DLD1 (cell line): Measurements from ENCODE around the gene RILPL1.
"Not testable (repeated sequence)": the region's sequence is repeated elsewhere in the genome, so short reads cannot be mapped to it uniquely, and the experiment has no call there.

ENCODE experiments used
- in situ Hi-C: cut with HindIII; loops from 2 replicates; pipeline ENCODE4 v1.10.0; 2017; ENCODE audit warnings: low sequenced_read_pairs

Gene RILPL1

GRCh38 chr12:123435636-123436016 is 97.9 kb downstream of the RILPL1 start:
- in situ Hi-C loops = no loop called here

DNA sequence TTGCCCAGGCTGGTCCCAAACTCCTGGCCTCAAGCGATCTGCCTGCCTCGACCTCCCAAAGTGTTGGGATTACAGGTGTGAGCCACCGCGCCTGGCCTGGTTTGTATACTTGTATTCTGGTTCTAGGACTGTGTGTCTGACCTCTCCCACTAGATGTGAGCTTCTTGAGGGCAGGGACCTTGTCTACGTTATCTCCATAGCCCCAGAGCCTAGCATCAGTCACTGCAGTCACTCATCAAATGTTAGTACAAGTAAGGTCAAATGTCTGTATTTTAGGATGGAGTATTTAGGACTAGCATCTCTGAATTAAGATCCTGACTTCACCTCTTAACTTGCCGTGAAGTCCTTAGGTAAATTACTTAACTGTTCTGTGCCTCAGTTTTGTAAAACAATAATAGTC is 99.9 kb downstream of the RILPL1 start:
- in situ Hi-C loops = no loop called here

GRCh38 chr12:123431951-123432817 is 101.3 kb downstream of the RILPL1 start:
- in situ Hi-C loops = not testable (repeated sequence)

GRCh38 chr12:123429101-123429500 is 104.4 kb downstream of the RILPL1 start:
- in situ Hi-C loops = not testable (repeated sequence)

- in situ Hi-C loops = no loop called here
Measured at GRCh38 chr12:123428591-123428990, 104.9 kb downstream of the RILPL1 start.

GRCh38 chr12:123427036-123427769 is 106.3 kb downstream of the RILPL1 start:
- in situ Hi-C loops = no loop called here

GRCh38 chr12:123421314-123421713 is 112.2 kb downstream of the RILPL1 start:
- in situ Hi-C loops = no loop called here
